HCT116 (cell line): ENCODE data around the gene PRKN.

Experiments
- CEBPB ChIP-seq: IDR thresholded peaks from 2 replicates; pipeline ENCODE4 v1.6.1; 2012; ENCODE audit warnings: low read depth
- ELF1 ChIP-seq: IDR thresholded peaks from 2 replicates; pipeline ENCODE4 v1.6.1; 2012; ENCODE audit warnings: low read depth, borderline replicate concordance
- SP1 ChIP-seq: IDR thresholded peaks from 2 replicates; pipeline ENCODE4 v1.6.1; 2012; ENCODE audit warnings: low read depth
- YY1 ChIP-seq: IDR thresholded peaks from 2 replicates; pipeline ENCODE4 v1.6.1; 2011; ENCODE audit warnings: low read length, low read depth, moderate library complexity, mild to moderate bottlenecking; ENCODE audit not compliant: insufficient replicate concordance; ENCODE audit errors: extremely low read depth
- TF ChIP-seq, protein P1 (sequence below), 3 experiments: fragments of 200-600 bp in 1 of 3; sonication (generic) in 1 of 3; IDR thresholded peaks in 2 of 3; conservative IDR thresholded peaks in 1 of 3; 2 replicates each; pipeline ENCODE4 v1.5.1; 2012 to 2017; ENCODE audit warnings: low read depth in 2 of 3, low read length in 2 of 3, antibody characterized with exemption in 1 of 3, borderline replicate concordance in 1 of 3, control low read depth in 1 of 3, mild to moderate bottlenecking in 1 of 3, mixed read lengths in 1 of 3, mixed run types in 1 of 3, moderate library complexity in 1 of 3; ENCODE audit not compliant: insufficient read depth in 1 of 3

DNA sequence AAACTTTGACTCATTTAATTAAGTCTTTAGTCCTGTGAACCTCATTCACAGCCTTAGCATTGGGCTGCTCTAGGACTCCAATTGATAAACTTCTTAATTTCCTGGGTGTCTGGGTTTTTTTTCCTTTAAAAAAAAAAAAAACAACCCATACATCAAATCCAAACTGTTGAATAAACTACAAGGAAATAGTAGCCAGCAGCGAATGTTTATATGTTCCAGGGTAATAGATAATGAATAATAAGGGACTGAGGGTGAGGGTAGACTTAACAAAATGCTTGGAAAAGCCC is 890.2 kb downstream of the PRKN start:
- TF ChIP-seq CEBPB (no peak), YY1 (no peak), SP1 (no peak), ELF1 (no peak)
- TF ChIP-seq, protein P1, sequence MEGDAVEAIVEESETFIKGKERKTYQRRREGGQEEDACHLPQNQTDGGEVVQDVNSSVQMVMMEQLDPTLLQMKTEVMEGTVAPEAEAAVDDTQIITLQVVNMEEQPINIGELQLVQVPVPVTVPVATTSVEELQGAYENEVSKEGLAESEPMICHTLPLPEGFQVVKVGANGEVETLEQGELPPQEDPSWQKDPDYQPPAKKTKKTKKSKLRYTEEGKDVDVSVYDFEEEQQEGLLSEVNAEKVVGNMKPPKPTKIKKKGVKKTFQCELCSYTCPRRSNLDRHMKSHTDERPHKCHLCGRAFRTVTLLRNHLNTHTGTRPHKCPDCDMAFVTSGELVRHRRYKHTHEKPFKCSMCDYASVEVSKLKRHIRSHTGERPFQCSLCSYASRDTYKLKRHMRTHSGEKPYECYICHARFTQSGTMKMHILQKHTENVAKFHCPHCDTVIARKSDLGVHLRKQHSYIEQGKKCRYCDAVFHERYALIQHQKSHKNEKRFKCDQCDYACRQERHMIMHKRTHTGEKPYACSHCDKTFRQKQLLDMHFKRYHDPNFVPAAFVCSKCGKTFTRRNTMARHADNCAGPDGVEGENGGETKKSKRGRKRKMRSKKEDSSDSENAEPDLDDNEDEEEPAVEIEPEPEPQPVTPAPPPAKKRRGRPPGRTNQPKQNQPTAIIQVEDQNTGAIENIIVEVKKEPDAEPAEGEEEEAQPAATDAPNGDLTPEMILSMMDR (IDR thresholded peaks at IDR 0.05 in 2 of 3, conservative IDR thresholded peaks at IDR 0.05 in 1 of 3; ENCODE audit: borderline replicate concordance in 1 of 3, insufficient read depth in 1 of 3, low read depth in 2 of 3, low read length in 2 of 3), result no peak
